ENCODE data around the gene SPANXN2. TPM values are rescaled to one million over a fixed set of nuclear protein-coding genes. Genes with fewer than 3 reads are reported as not detected.

Gene SPANXN2
- total RNA-seq, 1 experiment from 2014 or later: not detected

- TF ChIP-seq, protein P1, sequence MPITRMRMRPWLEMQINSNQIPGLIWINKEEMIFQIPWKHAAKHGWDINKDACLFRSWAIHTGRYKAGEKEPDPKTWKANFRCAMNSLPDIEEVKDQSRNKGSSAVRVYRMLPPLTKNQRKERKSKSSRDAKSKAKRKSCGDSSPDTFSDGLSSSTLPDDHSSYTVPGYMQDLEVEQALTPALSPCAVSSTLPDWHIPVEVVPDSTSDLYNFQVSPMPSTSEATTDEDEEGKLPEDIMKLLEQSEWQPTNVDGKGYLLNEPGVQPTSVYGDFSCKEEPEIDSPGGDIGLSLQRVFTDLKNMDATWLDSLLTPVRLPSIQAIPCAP (CRISPR knock-in tag; IDR thresholded peaks at IDR 0.05): no peak
- TF ChIP-seq, protein P2, sequence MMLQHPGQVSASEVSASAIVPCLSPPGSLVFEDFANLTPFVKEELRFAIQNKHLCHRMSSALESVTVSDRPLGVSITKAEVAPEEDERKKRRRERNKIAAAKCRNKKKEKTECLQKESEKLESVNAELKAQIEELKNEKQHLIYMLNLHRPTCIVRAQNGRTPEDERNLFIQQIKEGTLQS (CRISPR knock-in tag; conservative IDR thresholded peaks at IDR 0.05): no peak
- TF ChIP-seq ELF4 (CRISPR knock-in tag; IDR thresholded peaks at IDR 0.05; ENCODE audit: low read depth): no peak
- no peak for TF ChIP-seq PRRX2 (CRISPR knock-in tag; IDR thresholded peaks at IDR 0.05)
- no peak for TF ChIP-seq CREB1 (CRISPR knock-in tag; IDR thresholded peaks at IDR 0.05)
- TF ChIP-seq STAT6 (CRISPR knock-in tag; conservative IDR thresholded peaks at IDR 0.05; ENCODE audit: low read depth): no peak
- TF ChIP-seq ZNF138 (CRISPR knock-in tag; conservative IDR thresholded peaks at IDR 0.05): no peak
- no peak for TF ChIP-seq ZNF263 (CRISPR knock-in tag; IDR thresholded peaks at IDR 0.05; ENCODE audit: low read depth)
- TF ChIP-seq ZNF317 (CRISPR knock-in tag; IDR thresholded peaks at IDR 0.05; ENCODE audit: borderline replicate concordance, low read depth): no peak
Observed at GRCh38 chrX:143754183-143754582, 33.6 kb upstream of the SPANXN2 start (continued).

DNA sequence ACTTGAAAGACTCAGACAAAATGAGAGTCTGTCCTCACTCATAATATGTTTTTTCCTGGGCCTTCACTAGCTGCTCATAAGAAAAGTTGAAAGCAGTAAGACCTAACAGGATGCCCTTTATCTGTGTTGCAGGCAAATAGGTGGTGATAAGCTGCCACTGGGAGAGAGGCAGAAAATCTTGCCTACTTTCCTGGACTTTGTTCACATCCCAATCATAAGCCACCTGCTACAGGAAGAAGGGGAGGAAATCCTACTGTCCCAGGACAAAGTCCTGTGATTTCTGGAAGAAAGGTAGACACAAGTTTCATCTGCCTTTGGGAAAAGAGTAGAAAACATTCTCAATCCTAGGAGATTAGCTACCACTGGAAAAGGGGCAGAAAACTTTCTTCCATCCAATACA lies 13.3 kb upstream of the SPANXN2 start:
- ChIA-PET POLR2A (no interaction called here), CTCF (no interaction called here)
- Mint-ChIP-seq H3K4me1 (no peaks in the 10 kb centered on the region), H3K4me3 (no peak overlapping the region), H3K9me3 (peaks cover 65% of the 10 kb centered on the region), H3K27ac (no peak overlapping the region), H3K27me3 (ENCODE audit: low read depth) (no peaks in the 10 kb centered on the region), H3K36me3 (peaks cover 24% of the 10 kb centered on the region)
- no peak for TF ChIP-seq ZNF416 (CRISPR knock-in tag; IDR thresholded peaks at IDR 0.05)
- TF ChIP-seq NFE2L1 (CRISPR knock-in tag; IDR thresholded peaks at IDR 0.05): no peak
- TF ChIP-seq CBFB (CRISPR knock-in tag; IDR thresholded peaks at IDR 0.05; ENCODE audit: low read depth): no peak
- TF ChIP-seq, protein P3, sequence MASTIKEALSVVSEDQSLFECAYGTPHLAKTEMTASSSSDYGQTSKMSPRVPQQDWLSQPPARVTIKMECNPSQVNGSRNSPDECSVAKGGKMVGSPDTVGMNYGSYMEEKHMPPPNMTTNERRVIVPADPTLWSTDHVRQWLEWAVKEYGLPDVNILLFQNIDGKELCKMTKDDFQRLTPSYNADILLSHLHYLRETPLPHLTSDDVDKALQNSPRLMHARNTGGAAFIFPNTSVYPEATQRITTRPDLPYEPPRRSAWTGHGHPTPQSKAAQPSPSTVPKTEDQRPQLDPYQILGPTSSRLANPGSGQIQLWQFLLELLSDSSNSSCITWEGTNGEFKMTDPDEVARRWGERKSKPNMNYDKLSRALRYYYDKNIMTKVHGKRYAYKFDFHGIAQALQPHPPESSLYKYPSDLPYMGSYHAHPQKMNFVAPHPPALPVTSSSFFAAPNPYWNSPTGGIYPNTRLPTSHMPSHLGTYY (CRISPR knock-in tag; IDR thresholded peaks at IDR 0.05): no peak
- TF ChIP-seq ZNF121 (CRISPR knock-in tag; IDR thresholded peaks at IDR 0.05): no peak
- TF ChIP-seq E2F1 (CRISPR knock-in tag; IDR thresholded peaks at IDR 0.05): no peak
- TF ChIP-seq ELF4 (CRISPR knock-in tag; IDR thresholded peaks at IDR 0.05; ENCODE audit: low read depth): no peak
- TF ChIP-seq RELA (CRISPR knock-in tag; IDR thresholded peaks at IDR 0.05; ENCODE audit: borderline replicate concordance): no peak
- TF ChIP-seq NR3C1 (CRISPR knock-in tag; conservative IDR thresholded peaks at IDR 0.05; ENCODE audit: low read depth): no peak
- no peak for TF ChIP-seq GABPB1 (CRISPR knock-in tag; IDR thresholded peaks at IDR 0.05)
- ATAC-seq (no peak), DNase-seq (ENCODE audit: low spot score) (no peak)

GRCh38 chrX:143726296-143726695 lies 5.7 kb upstream of the SPANXN2 start:
- CTCF ChIA-PET: no interaction called here
- DNase-seq (ENCODE audit: low spot score): no peak
- no peak overlapping the region for H3K27ac Mint-ChIP-seq

More at GRCh38 chrX:143726296-143726695, 5.7 kb upstream of the SPANXN2 start:
- Mint-ChIP-seq H3K27me3 (ENCODE audit: low read depth) (no peaks in the 10 kb centered on the region; the same call in 1 of the 2 replicates), H3K9me3 (peaks cover 53% of the 10 kb centered on the region), H3K4me1 (no peaks in the 10 kb centered on the region), H3K4me3 (no peak overlapping the region), H3K36me3 (peaks cover 33% of the 10 kb centered on the region)
- POLR2A ChIA-PET: no interaction called here
- TF ChIP-seq, protein P4, sequence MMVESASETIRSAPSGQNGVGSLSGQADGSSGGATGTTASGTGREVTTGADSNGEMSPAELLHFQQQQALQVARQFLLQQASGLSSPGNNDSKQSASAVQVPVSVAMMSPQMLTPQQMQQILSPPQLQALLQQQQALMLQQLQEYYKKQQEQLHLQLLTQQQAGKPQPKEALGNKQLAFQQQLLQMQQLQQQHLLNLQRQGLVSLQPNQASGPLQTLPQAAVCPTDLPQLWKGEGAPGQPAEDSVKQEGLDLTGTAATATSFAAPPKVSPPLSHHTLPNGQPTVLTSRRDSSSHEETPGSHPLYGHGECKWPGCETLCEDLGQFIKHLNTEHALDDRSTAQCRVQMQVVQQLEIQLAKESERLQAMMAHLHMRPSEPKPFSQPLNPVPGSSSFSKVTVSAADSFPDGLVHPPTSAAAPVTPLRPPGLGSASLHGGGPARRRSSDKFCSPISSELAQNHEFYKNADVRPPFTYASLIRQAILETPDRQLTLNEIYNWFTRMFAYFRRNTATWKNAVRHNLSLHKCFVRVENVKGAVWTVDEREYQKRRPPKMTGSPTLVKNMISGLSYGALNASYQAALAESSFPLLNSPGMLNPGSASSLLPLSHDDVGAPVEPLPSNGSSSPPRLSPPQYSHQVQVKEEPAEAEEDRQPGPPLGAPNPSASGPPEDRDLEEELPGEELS (CRISPR knock-in tag; IDR thresholded peaks at IDR 0.05): no peak
- TF ChIP-seq FOXJ3 (CRISPR knock-in tag; IDR thresholded peaks at IDR 0.05; ENCODE audit: borderline replicate concordance) (no peak), ESRRA (CRISPR knock-in tag; IDR thresholded peaks at IDR 0.05; ENCODE audit: borderline replicate concordance) (no peak), USF2 (CRISPR knock-in tag; IDR thresholded peaks at IDR 0.05) (no peak)
- no peak for ATAC-seq
